GM18870 (cell line): ENCODE data around the gene ARMC3.
"Not testable (repeated sequence)": the region's sequence is repeated elsewhere in the genome, so short reads cannot be mapped to it uniquely, and the experiment has no call there.

Source experiments
- ATAC-seq: cut with Tn5 transposase; IDR thresholded peaks from one replicate; pipeline ENCODE4 v1.9.1; 2021; ENCODE audit warnings: moderate library complexity; ENCODE audit not compliant: unreplicated experiment

The ARMC3 gene

DNA sequence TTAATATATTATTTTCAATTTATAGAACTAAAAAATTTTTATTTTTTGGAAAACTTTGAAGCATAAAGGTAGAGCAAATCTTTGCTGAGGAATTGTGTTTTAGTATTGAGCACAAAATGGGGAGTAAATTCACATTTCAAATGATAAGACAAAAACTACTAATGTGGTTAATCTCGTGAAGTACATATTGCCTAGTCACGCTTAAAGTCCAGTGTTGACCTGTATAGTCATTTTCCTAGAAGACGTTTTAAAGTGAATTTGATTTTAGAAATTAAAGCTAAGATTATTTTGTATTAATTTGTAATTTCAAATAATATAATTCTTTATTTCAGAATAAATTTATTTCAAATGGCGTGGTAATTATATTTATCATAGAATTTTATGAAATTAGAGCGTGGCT is 110.3 kb downstream of the ARMC3 start:
- ATAC-seq = no peak

DNA sequence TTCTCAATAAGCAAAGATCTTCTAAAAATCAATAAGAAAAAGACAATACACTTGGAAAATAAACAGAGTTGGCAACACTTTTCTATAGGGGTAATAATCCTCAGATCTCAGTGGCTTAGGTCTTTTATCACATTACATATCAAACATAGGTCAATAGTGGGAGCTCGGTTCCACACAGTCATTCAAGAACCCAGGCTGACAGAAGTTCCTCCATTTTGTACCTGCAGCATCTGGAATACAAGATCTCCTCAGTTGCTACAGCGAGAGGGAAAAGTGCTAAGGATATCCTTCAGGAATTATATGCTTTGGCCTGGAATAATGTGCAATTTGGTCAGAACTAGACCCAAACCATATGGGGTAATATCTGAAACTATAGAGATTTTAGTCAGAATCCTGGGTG is 112.1 kb downstream of the ARMC3 start:
- ATAC-seq = no peak

DNA sequence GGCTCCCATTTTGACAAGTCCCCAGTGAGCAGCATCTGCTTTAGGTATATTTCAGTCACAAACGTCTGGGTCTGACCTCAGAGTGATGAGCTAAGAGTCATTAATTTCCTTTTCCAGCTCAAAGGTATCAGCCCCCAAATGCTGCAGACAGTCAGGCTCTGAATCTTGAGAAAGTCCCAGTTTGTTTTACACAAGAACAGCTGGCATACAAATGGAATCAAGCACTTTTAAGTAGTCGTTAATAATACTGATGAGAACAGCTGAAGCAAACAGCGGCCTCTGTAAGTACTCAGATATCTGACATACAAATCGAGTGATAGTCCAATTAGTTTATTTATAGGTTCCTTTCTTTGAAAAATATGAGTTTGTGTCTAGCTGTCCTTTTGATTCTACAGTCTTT is 118.2 kb downstream of the ARMC3 start:
- ATAC-seq = no peak

DNA sequence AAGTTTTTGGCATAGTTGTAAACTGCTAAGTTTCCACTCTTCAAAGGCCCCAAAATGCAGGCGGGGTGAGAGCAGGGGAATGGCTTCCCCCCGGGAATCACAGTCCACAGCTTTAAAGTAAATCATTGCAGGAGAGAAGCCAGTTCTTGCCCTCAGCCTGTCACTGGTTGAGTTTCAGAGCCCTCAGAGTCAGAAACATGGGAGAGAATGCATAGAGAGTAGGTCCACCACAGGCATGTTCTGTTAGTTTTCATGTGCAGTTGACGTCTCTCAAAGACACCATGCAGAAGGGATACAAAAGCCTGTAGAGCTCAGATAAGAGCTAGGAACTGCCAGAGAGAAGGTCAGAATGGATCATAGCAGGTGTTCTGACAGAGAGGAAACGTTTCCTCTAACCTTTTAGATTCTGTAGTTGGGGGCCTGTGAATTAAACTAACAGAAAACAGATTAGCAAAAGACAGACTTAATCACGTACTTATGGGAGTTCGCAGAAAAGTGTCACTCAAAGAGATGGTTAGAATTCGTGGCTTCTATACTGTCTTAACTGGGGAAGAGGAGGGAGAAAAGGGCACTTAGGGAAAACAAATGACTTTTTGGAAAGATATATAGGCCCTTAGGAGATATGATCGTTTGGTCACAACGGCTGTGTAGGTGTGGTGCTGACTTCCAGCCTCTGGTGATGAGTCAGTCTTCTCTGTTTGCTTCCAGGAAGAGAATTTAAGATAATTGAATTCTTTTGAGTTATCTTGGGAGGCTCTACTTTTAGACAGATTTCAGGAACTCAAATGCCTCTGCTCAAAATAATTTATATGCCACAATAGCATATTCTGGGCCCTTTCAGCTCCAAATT is 119.6 kb downstream of the ARMC3 start:
- ATAC-seq = no peak

DNA sequence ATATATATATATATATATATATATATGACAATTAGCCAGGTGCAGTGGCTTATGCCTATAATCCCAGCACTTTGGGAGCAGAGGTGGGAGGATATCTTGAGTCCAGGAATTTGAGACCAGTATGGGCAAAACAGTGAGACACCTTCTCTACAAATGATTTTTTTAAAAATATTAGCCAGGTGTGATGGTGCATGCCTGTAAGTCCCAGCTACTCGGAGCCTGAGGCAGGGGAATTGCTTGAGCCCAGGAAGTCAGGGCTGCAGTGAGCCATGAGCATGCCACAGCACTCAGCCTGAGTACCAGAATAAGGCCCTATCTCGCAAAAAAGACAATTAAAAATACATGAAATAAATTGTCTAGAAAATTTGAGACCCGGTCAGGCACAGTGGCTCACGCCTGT is 120.3 kb downstream of the ARMC3 start:
- ATAC-seq = no peak

DNA sequence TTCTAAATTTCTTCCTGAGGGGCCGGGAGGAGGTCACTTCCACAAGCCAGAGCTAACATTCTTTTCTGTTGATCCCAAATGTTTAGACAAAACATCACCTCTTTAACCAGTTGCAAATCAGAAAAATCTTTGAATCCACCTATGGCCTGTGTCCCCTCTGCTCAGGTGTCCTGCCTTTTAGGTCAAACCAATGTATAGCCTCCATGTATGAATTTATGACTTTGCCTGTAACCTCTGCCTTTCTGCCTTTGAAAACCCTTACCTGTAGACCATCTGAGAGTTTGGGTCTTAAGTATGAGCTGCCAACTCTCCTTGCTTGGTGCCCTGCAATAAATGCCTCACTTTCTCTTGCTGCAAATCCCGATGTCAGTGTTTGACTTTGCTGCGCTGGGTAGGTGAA is 123.4 kb downstream of the ARMC3 start:
- no peak for ATAC-seq

DNA sequence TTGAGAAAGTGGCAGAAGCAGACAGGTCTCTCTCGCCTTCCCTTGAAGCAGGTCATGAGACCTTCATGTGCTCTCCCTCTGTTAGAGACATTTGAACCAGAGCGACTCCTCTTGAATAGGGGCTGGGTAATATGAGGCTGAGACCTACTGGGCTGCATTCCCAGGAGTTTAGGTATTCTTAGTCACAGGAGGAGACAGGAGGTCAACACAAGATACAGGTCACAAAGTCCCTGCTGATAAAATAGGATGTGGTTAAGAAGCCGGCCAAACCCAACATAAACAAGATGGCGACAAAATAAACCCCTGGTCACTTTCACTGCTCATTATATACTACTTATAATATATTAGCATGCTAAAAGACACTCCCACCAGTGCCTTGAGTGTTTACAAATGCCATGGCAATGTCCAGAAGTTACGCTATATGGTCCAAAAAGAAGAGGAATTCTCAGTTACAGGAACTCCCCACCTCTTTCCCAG is 124.0 kb downstream of the ARMC3 start:
- ATAC-seq = no peak

DNA sequence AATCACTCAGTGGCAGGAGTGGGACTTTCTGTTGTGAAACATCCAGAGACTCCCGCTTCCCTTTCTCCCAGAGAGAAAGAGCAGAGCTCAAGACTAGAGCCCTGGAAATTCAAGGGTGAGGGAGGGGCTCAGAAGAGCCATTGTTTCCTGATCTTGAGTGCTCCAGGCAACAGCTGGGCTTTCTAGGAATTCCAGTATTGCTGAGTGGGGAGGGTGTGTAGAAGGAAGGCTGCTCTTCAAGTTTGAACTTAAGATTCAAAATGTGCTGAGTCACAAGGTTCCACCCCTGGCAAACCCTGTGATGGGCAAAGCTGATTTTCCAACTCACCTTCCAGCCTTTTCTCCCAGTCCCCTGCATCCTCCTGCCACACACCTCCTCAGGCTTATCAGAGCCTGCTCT is 125.2 kb downstream of the ARMC3 start:
- ATAC-seq = no peak

DNA sequence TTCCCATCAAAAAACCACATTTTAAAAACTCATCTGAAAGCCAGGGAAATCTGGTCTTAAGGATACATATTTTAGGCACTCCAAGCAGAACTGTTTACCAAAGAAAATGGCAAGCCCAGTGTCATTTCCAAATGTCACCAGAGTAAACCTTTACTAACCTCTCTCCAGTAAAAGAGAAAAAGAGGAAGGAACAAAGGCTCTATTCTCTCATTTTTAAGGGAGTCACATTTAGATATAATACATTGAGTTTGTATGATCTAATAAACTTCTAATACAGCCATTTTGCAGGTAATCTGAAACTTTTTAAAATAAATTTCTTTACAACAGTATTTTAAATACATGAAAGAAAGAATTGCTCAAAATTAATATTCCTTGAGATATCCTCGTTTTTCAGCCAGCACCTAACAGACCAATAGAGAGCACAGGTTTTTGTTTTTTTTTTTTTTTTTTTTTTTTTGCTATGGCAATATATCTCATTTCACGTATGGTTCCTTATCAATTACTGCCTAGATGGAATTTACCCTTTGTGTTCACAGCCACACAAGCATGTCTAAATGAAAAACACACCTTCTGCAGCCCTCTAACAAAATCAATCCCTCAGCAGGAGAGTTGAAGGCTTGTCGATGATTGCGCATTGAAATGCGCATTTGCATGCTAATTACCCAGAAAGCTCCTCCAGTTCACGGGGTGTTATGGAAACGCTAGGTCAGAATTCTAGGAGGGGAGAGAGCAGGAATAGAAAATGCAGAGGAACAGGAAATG is 127.8 kb downstream of the ARMC3 start:
- ATAC-seq = no peak

DNA sequence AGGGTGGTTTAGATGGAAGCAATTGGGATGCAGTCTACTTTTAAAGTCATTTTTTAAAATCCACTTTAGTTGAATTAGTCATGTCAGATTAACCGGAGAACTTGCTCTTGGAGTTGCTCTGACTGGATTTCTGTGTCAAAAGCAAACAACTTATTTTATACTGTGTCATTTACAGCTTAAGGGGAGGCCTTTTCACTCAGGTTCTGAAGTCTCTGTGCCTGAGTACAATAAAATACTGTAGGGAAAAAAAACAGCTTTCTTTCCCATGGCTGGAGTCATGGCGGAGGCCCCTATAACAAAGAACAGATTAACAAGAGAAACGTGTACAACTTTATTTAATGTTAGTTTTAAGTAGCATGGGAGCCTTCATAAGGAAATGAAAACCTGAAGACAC is 128.3 kb downstream of the ARMC3 start:
- ATAC-seq = no peak

DNA sequence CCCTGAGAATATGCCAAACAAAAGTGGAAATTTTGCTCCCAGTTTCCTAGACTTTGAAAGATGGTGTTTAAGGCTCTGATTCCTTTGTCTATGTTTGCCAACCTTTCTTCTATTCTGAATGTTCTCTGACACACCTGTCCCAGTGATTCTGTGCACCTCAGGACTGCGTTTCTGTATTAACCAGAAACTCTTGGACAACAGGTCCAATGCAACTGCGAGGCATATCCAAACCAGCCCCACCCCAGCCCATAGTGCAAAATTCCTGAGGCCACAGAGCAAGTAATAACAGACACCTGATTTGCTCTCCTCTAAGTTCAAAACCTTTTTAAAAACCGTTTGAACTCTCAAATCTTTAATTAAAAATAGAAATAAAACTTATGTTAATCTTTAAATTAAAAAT is 130.5 kb downstream of the ARMC3 start:
- ATAC-seq = no peak

DNA sequence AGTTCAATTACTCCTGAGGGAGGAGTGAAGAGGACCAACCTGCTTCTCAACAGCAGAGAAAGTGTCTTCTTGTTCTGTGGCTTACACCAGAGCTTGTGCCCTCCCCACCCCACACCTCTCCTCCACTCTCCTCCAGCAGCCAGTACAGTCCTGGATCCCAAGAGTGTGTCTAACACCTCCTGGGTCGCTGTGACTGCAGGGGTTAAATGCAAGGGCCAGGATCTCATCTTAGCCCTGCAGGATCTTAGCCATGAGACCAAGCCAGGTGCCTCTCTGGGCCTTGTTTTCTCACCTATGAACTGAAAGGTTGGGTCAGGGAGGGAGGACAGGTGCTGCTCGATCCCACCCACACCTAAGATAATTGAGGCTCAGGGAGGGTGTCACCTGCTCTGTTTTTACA is 133.1 kb downstream of the ARMC3 start:
- no peak for ATAC-seq

DNA sequence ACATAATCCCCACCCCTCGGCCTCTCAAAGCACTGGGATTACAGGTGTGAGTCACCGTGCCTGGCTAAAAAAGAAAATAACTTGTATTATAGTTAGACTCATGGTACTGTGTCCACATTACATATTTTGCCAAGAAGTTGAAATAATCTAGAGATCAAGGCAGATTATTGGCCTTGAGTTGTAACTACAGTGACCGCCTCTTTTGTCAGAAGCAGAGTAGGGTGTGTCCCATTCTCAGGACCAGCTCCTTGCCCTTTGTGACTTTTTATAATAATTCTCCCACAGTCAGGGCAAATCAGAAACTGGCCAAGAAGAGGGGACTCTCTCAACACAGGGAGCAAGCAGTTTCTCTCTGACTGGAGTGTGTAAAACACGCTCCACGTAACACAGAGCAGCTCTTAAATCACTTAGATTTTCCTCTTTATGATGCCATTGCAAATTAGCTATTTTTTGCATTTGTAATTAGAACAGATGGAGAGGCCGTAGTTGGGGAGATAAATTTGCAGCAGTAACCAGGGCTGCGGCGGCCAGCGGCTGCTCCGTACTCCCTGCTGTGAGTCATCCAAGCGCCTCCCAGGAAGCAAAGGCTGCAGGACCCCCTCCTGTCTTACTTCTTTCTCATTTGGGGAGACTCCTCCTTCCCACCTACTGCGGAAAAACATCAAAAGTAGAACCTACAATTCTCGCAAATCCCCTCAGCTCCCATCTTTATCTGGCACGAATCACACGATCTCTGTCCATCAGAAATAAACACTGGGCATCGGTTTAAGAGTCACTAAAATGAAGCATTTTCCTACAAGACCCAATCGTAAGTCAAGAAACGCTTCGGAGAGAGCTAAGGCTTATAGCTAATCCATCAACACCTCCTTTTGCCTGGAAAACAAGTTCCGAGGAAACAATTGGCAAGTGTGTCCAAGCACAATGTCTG is 135.5 kb downstream of the ARMC3 start:
- ATAC-seq = no peak

DNA sequence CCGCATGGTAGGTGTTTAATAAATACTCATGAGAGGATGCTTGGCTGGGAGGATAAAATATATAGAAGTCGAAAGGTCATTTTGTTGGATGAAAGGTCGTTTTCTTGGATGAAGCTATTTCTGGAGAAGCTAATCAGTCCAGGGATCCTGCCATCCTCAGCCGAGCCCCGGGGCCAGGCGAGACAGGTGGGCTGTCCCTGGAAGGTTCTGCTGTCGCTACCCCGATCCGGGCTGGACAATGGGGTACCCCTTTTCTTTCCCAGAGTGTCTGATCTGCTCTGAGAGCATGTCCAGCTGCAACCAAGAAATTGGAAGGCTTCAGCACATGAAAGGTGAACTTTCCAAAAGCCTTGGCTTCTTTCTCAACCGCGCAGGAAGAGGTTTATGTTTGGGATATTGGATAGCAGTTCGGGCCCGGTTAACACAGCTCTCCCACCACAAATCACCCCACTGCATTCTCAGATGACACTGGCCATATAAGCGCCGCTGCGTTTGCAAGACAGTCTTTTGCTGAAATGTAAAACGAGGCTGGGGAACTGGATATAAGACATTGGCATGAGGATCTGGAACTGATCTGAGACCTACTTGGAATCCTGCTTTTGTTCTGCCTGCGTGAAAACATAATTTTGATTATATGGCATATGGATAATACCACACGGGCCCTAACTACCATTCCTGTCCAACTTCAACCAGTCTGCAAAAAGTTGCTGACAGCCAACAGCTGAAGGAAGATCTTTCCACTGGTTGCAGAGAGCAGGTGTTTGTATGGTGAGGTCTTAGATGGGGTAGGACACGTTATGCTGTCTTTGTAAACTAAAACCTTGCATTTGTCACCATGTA is 136.3 kb downstream of the ARMC3 start:
- ATAC-seq = no peak

DNA sequence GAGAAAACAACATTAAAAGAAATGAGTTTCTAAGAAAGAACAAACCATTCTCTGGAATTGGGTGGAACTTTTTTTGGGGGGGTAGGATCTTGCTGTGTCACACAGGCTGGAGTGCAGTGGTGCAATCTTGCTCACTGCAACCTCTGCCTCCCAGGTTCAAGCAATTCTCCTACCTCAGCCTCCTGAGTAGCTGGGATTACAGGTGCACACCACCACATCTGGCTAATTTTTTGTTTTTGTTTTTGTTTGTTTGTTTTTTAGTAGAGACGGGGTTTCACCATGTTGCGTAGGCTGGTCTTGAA is 136.9 kb downstream of the ARMC3 start:
- not testable (repeated sequence) for ATAC-seq

DNA sequence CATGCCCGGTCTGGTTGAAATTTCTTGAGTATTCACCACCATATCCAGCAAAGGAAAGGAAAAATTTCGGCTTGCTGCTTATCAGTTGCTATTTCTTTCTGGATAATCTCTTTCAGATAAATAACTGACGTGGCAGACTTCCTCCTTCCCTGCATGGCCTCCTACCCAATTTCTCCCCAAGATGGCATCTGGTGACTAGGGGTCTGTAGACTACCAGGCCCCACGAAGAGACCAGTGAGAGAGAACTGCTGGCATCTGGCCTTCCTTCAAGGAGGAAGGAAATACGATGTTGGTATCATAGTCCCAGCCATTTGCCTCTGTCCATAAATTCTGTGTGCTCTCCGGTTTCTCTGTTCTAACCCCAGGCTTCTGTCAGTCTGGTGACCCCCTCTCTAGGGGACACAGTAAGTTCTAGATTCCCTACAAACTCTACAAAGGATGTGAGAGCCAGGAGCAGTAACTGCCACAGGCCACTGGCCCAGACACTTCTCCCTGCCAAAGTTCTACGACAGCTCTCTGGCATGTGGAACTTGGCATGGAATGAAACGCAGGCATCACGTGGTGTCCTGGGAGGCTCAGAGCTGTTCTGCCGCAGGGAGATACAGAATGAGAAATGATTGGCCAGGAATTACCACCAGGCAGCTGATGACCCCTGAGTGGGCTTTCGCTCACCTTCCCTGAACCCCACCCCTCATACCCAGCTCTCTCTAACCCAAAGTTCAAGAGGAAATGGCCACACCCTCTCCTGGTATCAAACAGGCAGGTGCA is 137.5 kb downstream of the ARMC3 start:
- ATAC-seq = no peak

DNA sequence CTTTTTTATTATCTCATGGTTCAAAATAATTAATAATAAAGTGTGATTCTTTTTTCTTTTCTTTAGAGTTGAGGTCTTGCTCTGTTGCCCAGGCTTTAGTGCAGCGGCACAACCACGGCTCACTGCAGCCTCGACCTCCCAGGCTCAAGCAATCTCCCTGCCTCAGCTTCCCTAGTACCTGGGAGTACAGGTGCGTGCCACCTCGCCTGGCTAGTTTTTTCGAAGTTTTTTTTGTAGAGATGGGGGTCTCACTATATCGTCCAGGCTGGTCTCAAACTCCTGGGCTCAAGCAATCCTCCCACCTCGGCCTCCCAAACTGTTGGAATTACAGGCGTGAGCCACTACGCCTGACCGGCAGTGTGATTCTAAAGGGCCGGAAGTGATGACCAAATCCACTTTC is 139.5 kb downstream of the ARMC3 start:
- ATAC-seq = no peak

DNA sequence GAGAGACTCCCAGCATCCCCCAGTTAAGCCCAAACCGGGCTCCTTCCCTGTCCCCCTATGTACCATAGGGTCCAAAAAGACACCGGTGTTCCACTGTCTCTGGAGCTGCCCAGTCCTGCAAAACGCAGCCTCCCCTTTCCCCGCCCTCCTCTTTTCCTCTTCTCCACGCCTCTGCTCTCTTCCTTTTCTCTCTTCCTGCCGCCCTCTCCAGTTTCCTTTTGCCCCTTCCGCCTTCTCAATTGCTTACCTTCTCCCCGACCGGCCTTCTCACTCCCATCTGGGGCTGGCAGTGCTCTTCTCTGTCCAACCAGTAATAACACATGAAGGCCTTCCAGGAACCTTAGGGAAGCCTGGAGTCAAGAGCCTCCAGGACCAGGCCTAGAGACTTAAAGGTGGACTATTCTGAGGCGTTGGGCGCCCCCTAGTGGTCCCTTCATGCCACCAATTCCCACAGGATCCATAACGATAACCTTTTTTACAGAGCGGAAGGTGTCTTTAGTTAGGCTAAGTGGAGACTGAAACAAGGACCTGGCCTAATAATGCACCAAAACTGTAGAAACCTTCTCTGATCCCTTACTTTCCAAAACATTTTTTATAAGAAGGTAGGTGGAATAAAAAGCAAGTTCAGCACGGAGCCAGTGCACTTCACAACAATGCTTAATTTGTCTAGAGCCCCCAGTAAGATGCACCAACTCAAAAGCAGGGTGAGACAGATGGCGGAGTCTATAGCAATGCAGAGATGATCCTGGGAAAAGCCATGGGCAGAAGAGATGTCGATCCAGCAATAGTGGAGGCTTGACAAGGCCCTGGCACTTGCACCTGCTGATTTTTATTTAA is 140.3 kb downstream of the ARMC3 start:
- no peak for ATAC-seq
